ENCODE measurements around the gene POU2F1.

The POU2F1 gene

DNA sequence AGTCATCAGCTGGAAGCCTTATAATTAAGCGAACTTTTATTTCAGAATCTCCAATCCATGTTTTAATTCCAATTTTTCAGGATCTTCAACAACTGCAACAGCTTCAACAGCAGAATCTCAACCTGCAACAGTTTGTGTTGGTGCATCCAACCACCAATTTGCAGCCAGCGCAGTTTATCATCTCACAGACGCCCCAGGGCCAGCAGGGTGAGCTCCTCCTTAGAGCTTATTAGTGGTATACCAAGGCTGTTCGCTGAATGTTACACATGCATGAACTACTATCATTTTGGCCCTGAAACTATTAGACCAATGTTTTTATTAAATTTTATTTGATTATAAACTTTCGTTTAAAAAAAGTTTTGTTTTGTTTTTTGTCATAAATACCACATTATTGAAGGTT lies 155.3 kb downstream of the POU2F1 start (continued):
- TF ChIP-seq, protein P1, sequence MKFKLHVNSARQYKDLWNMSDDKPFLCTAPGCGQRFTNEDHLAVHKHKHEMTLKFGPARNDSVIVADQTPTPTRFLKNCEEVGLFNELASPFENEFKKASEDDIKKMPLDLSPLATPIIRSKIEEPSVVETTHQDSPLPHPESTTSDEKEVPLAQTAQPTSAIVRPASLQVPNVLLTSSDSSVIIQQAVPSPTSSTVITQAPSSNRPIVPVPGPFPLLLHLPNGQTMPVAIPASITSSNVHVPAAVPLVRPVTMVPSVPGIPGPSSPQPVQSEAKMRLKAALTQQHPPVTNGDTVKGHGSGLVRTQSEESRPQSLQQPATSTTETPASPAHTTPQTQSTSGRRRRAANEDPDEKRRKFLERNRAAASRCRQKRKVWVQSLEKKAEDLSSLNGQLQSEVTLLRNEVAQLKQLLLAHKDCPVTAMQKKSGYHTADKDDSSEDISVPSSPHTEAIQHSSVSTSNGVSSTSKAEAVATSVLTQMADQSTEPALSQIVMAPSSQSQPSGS (tag by site-specific recombination; IDR thresholded peaks at IDR 0.05; ENCODE audit: low read depth) = no peak
- no peak for TF ChIP-seq ZNF266 (tag by site-specific recombination; IDR thresholded peaks at IDR 0.05; ENCODE audit: low read depth)

DNA sequence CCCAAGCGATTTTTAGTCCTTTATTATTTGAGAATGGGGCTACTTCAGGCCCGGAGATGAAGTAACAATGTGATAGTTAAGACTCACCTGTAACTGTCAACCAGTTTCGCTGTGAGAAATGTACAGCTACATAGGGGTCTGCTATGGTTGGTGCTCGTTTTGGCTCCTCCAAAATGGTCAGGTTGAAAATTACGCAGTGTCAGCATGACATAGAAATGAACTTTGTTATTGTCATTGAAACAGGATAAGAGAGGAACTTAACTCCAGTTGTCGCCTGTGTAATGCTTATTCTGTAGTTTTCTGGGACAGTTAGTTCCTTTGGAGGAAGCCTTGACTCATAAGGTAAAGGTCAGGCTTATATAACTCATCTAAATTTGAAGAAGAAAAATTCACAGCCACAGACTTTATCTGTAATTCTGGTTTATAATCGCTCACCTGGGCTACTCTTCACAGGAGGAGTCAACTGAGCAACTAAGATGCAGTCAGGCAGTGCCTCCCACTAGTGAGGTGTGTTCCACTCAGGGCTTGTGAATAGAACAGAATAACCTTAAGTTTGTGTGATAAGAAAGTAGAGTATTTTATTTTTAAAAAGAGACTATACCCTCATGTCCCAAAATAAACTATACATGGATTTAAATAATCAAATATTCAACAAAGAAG lies 166.7 kb downstream of the POU2F1 start:
- POLR2A ChIA-PET = no interaction called here
- Histone ChIP-seq H3K4me1 (ENCODE audit: control insufficient read depth, insufficient read depth, low read length) (no peaks in the 10 kb centered on the region), H3K9me3 (ENCODE audit: control insufficient read depth, insufficient read depth, low read depth, low read length) (no peaks in the 10 kb centered on the region), H3K36me3 (ENCODE audit: control insufficient read depth in 2 of 2, insufficient read depth in 1 of 2, low read length in 2 of 2) (peaks cover 4 to 24% of the 10 kb centered on the region in 2 experiments), H3K4me3 (ENCODE audit: low read depth, low read length) (no peak overlapping the region), H3K27ac (ENCODE audit: extremely low read depth, low read depth, low read length) (no peak overlapping the region)
- CTCF ChIA-PET = no interaction called here
- TF ChIP-seq ZNF544 (tag by site-specific recombination; IDR thresholded peaks at IDR 0.05) = no peak
- TF ChIP-seq ZNF624 (tag by site-specific recombination; IDR thresholded peaks at IDR 0.05) = no peak
- TF ChIP-seq ZNF391 (tag by site-specific recombination; IDR thresholded peaks at IDR 0.05; ENCODE audit: borderline replicate concordance, low read depth) = no peak
- no peak for TF ChIP-seq ZNF19 (tag by site-specific recombination; IDR thresholded peaks at IDR 0.05; ENCODE audit: low read depth)
- TF ChIP-seq ZNF530 (tag by site-specific recombination; IDR thresholded peaks at IDR 0.05; ENCODE audit: low read depth) = no peak
- no peak for TF ChIP-seq ZNF830 (tag by site-specific recombination; IDR thresholded peaks at IDR 0.05; ENCODE audit: low read depth)
- TF ChIP-seq IKZF3 (tag by site-specific recombination; IDR thresholded peaks at IDR 0.05) = no peak
- no peak for TF ChIP-seq ZXDB (tag by site-specific recombination; IDR thresholded peaks at IDR 0.05)
- no peak for TF ChIP-seq KLF16 (tag by site-specific recombination; IDR thresholded peaks at IDR 0.05)
- TF ChIP-seq KLF10 (tag by site-specific recombination; IDR thresholded peaks at IDR 0.05) = no peak
- TF ChIP-seq, protein P2, sequence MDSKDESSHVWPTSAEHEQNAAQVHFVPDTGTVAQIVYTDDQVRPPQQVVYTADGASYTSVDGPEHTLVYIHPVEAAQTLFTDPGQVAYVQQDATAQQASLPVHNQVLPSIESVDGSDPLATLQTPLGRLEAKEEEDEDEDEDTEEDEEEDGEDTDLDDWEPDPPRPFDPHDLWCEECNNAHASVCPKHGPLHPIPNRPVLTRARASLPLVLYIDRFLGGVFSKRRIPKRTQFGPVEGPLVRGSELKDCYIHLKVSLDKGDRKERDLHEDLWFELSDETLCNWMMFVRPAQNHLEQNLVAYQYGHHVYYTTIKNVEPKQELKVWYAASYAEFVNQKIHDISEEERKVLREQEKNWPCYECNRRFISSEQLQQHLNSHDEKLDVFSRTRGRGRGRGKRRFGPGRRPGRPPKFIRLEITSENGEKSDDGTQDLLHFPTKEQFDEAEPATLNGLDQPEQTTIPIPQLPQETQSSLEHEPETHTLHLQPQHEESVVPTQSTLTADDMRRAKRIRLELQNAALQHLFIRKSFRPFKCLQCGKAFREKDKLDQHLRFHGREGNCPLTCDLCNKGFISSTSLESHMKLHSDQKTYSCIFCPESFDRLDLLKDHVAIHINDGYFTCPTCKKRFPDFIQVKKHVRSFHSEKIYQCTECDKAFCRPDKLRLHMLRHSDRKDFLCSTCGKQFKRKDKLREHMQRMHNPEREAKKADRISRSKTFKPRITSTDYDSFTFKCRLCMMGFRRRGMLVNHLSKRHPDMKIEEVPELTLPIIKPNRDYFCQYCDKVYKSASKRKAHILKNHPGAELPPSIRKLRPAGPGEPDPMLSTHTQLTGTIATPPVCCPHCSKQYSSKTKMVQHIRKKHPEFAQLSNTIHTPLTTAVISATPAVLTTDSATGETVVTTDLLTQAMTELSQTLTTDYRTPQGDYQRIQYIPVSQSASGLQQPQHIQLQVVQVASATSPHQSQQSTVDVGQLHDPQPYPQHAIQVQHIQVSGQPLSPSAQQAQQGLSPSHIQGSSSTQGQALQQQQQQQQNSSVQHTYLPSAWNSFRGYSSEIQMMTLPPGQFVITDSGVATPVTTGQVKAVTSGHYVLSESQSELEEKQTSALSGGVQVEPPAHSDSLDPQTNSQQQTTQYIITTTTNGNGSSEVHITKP (tag by site-specific recombination; IDR thresholded peaks at IDR 0.05) = no peak
- TF ChIP-seq, protein P3, sequence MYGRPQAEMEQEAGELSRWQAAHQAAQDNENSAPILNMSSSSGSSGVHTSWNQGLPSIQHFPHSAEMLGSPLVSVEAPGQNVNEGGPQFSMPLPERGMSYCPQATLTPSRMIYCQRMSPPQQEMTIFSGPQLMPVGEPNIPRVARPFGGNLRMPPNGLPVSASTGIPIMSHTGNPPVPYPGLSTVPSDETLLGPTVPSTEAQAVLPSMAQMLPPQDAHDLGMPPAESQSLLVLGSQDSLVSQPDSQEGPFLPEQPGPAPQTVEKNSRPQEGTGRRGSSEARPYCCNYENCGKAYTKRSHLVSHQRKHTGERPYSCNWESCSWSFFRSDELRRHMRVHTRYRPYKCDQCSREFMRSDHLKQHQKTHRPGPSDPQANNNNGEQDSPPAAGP (tag by site-specific recombination; IDR thresholded peaks at IDR 0.05) = no peak
- TF ChIP-seq ZBTB8A (tag by site-specific recombination; IDR thresholded peaks at IDR 0.05) = no peak

- no peaks in the 10 kb centered on the region for H3K4me1 ChIP-seq (ENCODE audit: control insufficient read depth, insufficient read depth, low read length)
- no peak overlapping the region for H3K4me3 ChIP-seq (ENCODE audit: low read depth, low read length)
- no peak overlapping the region for H3K27ac ChIP-seq (ENCODE audit: extremely low read depth, low read depth, low read length)
- CTCF ChIA-PET = no interaction called here
- POLR2A ChIA-PET = no interaction called here
- peaks cover 4 to 24% of the 10 kb centered on the region in 2 experiments for H3K36me3 ChIP-seq (ENCODE audit: control insufficient read depth in 2 of 2, insufficient read depth in 1 of 2, low read length in 2 of 2)
- H3K9me3 ChIP-seq (ENCODE audit: control insufficient read depth, insufficient read depth, low read depth, low read length) = no peaks in the 10 kb centered on the region
- TF ChIP-seq MZF1 (tag by site-specific recombination; IDR thresholded peaks at IDR 0.05; ENCODE audit: borderline replicate concordance) (no peak), ZNF624 (tag by site-specific recombination; IDR thresholded peaks at IDR 0.05) (no peak), ZSCAN5A (tag by site-specific recombination; IDR thresholded peaks at IDR 0.05) (no peak), ZNF544 (tag by site-specific recombination; IDR thresholded peaks at IDR 0.05) (no peak), ZNF302 (tag by site-specific recombination; IDR thresholded peaks at IDR 0.05; ENCODE audit: low read depth) (no peak), ZNF335 (tag by site-specific recombination; conservative IDR thresholded peaks at IDR 0.05) (no peak), ZNF174 (tag by site-specific recombination; IDR thresholded peaks at IDR 0.05) (no peak)
- TF ChIP-seq, protein P4, sequence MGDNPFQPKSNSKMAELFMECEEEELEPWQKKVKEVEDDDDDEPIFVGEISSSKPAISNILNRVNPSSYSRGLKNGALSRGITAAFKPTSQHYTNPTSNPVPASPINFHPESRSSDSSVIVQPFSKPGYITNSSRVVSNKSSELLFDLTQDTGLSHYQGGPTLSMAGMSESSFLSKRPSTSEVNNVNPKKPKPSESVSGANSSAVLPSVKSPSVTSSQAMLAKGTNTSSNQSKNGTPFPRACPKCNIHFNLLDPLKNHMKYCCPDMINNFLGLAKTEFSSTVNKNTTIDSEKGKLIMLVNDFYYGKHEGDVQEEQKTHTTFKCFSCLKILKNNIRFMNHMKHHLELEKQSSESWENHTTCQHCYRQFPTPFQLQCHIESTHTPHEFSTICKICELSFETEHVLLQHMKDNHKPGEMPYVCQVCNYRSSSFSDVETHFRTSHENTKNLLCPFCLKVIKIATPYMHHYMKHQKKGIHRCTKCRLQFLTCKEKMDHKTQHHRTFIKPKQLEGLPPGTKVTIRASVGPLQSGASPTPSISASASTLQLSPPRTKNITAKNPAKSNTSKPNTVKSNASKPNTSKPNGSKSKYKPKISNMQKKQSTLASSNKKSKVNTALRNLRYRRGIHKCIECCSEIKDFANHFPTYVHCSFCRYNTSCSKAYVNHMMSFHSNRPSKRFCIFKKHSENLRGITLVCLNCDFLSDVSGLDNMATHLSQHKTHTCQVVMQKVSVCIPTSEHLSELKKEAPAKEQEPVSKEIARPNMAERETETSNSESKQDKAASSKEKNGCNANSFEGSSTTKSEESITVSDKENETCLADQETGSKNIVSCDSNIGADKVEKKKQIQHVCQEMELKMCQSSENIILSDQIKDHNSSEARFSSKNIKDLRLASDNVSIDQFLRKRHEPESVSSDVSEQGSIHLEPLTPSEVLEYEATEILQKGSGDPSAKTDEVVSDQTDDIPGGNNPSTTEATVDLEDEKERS (tag by site-specific recombination; IDR thresholded peaks at IDR 0.05) = no peak
These were observed 168.3 kb downstream of the POU2F1 start for GRCh38 chr1:167388976-167389375.

Measured in HEK293 (cell line).